ENCODE results near the gene PRKAG2.

DNA sequence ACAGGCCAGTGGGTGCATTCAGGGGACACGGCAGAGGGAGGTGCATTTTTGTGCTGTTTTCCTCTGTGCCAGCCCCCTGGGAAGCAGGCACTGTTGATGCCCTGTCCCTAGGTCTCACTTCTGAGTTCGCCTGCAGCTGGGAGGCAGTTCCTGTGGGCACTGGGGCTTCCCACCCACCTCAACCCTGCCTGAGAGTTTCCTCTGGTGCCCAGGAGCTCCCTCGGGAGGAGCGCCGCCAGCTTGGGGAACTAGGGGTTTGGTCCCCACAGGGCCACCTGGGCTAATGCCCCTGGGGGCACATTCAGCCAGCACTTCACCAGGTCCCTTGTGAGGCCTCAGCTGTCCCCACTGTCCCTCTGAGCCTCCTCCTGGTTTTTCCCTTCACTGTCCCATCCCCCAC, 179.0 kb downstream of the PRKAG2 start:
- TF ChIP-seq TCF12 (IDR thresholded peaks at IDR 0.05; ENCODE audit: low read depth) (no peak), EP300 (IDR thresholded peaks at IDR 0.05; ENCODE audit: borderline replicate concordance) (no peak), TAF1 (IDR thresholded peaks at IDR 0.05; ENCODE audit: low read depth) (no peak), CEBPB (IDR thresholded peaks at IDR 0.05) (no peak)
- TF ChIP-seq, protein P1, sequence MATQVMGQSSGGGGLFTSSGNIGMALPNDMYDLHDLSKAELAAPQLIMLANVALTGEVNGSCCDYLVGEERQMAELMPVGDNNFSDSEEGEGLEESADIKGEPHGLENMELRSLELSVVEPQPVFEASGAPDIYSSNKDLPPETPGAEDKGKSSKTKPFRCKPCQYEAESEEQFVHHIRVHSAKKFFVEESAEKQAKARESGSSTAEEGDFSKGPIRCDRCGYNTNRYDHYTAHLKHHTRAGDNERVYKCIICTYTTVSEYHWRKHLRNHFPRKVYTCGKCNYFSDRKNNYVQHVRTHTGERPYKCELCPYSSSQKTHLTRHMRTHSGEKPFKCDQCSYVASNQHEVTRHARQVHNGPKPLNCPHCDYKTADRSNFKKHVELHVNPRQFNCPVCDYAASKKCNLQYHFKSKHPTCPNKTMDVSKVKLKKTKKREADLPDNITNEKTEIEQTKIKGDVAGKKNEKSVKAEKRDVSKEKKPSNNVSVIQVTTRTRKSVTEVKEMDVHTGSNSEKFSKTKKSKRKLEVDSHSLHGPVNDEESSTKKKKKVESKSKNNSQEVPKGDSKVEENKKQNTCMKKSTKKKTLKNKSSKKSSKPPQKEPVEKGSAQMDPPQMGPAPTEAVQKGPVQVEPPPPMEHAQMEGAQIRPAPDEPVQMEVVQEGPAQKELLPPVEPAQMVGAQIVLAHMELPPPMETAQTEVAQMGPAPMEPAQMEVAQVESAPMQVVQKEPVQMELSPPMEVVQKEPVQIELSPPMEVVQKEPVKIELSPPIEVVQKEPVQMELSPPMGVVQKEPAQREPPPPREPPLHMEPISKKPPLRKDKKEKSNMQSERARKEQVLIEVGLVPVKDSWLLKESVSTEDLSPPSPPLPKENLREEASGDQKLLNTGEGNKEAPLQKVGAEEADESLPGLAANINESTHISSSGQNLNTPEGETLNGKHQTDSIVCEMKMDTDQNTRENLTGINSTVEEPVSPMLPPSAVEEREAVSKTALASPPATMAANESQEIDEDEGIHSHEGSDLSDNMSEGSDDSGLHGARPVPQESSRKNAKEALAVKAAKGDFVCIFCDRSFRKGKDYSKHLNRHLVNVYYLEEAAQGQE (IDR thresholded peaks at IDR 0.05; ENCODE audit: low read depth), result no peak
